ACHN (cell line): Measurements from ENCODE around the gene SLC4A11.

Experiments used
- DNase-seq: peaks from one replicate; pipeline ENCODE4 v3.0.0-alpha.2; 2015
- in situ Hi-C: cut with HindIII; loops from 2 replicates; pipeline ENCODE4 v1.10.0; 2017; ENCODE audit warnings: low sequenced_read_pairs, low pct_ligation_motif_present, low pct_unique_long_range_greater_than_20kb

SLC4A11 gene

DNA sequence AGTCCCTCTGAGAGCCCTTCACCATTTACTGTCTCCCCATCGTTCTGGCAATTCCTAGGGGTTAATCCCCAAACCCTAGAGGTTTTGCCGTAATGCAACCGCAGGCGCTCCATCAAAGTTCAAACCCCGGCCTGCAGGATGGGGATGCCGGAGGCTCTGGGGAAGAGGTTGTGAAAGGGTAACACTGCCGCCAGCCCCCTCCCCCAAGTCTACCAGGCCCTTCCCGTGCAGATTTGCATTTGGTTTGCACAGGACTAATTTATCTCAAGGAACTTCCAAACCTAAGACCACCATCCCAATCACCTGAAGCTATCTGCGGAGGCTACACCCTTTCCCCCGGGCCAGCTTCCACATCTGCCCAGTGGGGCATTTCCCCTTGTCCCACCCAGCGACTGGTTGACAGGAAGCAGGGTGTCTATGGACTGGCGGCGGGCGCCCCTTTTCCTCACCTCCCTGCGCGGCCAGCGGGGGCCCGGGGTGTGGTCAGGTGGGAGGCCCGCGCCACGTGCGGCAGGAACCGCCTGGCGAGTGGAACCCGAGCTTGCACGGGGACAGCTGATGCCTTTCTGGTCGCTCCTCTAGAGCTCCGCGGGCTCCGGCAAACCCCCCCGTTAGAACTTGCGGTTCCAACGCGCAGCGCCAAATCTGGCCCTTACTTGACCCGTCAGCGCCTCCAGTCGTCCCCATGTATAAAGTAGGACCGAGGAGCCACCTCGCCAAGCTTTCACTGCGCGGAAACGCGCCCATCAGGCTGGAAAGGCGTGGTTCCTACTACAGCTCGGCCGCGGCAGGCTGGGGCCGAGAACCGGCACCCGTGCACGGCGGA lies 9.4 kb upstream of the SLC4A11 start:
- in situ Hi-C loops = no loop called here
- DNase-seq = peak; percentile 35

DNA sequence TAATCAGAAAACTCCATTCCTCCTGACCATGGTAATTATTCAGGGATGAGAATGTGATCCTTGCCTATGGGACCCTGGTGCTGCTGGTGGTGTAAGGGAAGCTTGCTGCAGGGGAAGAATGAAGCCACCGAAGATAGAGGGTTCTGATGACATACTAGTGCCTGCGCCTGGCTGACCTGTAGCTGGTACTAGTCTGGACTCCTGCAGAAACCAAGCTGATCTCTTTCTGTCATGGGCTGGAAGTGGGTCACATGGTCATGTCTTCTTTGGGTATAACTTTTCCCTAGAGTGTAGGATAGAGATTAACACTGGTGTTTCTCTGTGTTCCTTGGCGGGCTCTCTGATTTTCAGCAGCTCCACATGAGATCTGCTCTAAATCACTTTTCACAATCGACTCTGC lies 8.6 kb upstream of the SLC4A11 start:
- DNase-seq = no peak
- in situ Hi-C loops = no loop called here

DNA sequence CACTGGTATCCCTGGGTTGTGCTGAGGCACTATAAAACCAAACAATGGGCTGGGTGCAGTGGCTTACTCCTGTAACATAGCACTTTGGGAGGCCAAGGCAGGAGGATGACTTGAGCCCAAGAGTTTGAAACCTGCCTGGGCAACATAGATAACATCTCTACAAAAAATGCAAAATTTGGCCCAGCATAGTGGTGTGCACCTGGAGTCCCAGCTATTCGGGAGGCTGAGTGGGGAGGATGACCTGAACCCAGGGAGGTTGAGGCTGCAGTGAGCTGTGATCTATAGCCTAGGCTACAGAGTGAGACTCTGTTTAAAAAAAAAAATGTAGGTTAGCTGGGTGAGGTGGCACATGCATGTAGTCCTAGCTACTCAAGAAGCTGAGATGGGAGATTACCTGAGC lies 7.7 kb upstream of the SLC4A11 start:
- DNase-seq = no peak
- in situ Hi-C loops = no loop called here

GRCh38 chr20:3245711-3246110 lies 6.7 kb upstream of the SLC4A11 start:
- in situ Hi-C loops = no loop called here
- DNase-seq = no peak

DNA sequence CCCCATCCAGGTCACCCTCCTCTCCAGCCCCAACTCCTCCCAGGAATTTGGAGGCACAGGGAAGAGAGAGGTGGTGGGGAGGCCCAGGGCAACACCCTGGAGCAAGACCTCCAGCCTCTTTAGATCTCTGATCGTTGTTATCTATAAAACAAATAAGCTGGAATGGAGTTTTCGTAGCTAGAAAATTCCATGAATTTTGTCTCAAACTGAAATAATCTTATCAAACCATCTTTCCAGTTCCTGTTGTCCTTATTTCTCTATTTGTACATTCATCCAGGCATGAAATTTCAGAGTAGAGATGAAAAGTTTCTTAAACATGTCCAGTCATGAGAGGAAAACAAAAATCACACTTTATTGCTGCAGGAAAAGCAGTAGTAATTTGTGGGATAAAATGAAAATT lies 6.2 kb upstream of the SLC4A11 start:
- in situ Hi-C loops = no loop called here

DNA sequence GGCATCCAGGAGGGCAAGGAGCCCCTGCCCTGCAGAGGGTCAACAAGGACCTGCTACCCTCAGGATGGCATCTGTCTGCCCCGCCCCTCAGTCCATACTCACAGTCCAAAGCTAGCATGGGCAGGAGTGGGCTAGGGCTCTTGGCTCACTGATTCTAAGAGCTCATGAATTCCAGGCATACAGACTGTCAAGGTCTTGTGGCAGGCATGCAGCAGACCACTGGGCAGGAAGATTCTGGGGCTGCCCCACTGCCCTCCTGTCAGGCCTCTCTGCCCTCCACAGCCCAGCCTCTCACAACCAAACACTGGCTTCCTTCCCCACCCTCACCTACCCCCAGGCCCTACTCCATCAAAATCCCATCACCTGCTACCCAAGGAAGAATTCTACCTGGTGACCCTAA lies 5.6 kb upstream of the SLC4A11 start:
- DNase-seq = no peak
- in situ Hi-C loops = no loop called here

More for the DNA sequence above, 6.2 kb upstream of the SLC4A11 start:
- DNase-seq = no peak

DNA sequence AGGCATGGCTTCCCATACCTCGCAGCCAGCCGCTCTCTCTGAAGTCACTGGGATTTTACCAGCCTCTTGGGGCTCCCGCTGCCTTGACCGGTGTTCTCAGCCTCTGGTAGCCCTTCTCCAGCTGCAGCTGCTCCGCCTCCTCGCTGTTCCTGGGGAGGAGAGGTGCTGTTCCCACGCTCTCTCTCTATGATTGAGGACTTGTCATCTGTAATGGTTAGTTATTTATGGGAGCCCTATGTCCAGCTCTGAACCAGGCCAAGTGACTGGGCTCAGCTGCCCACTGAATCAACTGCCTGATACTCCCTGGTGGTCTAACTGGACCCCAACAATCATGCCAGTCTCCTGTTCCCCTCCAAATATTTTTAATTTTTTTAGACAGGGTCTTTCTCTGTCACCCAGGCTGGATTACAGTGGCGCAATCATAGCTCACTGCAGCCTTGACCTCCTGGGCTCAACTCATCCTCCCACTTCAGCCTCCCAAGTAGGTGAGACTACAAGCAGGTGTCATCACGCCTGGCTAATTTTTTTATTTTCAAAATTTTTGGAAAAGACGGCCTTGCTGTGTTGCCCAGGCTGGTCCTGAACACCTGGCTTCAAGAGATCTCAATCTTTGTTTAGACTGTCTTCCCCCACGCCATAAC lies 4.8 kb upstream of the SLC4A11 start:
- in situ Hi-C loops = no loop called here
- DNase-seq = no peak

GRCh38 chr20:3242172-3242692 lies 3.2 kb upstream of the SLC4A11 start:
- DNase-seq = no peak
- in situ Hi-C loops = no loop called here

- in situ Hi-C loops = no loop called here
- no peak for DNase-seq
Measured at GRCh38 chr20:3240776-3241363, 1.9 kb upstream of the SLC4A11 start.

- in situ Hi-C loops = no loop called here
- DNase-seq = no peak
Measured at GRCh38 chr20:3239867-3240775, 1.1 kb upstream of the SLC4A11 start.

DNA sequence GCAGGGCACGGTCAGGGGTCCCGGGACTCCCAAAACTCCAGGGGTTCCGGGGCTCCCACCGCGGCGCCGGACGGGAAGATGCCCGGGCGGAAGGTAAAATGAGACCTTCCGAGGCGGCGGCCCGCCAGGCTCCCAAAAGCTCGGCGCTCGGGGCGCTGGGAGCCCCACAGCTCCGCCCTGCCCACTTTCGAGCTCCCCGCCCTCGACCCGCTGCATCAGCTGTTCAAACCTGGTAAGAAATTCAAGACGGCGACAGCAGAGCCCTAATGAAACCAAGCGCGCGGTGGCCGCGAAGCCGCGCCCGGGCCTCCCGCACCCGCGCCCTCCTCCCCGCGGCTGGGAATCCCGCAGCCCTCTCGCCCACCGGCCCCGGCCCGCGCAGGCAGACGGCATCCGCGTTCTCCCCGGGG lies 369 bp downstream of the SLC4A11 start:
- DNase-seq = peak; percentile 59
- in situ Hi-C loops = no loop called here

GRCh38 chr20:3237958-3238615 lies 903 bp downstream of the SLC4A11 start:
- no peak for DNase-seq
- in situ Hi-C loops = no loop called here

GRCh38 chr20:3237011-3237957 lies 1.7 kb downstream of the SLC4A11 start:
- in situ Hi-C loops = no loop called here
- DNase-seq = no peak

DNA sequence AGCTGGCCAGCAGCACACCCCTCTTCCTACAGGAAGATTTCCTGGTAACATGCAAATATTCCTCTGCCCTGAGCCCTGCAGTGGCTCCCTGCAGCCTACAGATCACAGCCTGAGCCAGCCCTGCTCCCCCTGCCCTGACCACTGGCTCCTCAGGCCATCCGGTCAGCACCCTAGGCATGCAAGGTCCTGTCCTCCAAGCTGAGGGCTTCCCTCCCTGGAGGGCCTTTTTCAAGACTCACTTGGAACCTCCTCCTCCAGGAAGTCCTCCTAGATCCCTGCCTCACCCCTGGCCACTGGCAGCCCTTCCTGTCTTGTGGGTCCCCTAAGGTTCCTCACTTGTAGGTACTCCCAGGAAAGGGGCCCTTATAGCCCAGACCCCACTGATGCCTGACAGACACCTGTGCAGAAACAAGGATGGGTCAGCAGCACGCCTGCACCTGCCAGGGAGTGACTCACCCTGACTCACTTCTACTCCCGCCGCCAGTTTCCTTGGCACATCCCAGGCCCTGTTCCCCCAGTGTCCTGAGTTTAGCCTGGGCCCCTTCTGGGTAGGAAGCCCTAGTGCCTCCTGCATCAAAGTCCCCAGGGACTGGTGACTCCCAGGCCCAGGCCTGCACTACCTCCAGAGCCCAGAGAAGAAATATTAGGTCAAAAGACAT lies 3.2 kb downstream of the SLC4A11 start:
- DNase-seq = peak; percentile 57
- in situ Hi-C loops = no loop called here

- DNase-seq = no peak
- in situ Hi-C loops = no loop called here
Measured at GRCh38 chr20:3233991-3234498, 4.9 kb downstream of the SLC4A11 start.

GRCh38 chr20:3233131-3233990 lies 5.6 kb downstream of the SLC4A11 start:
- in situ Hi-C loops = no loop called here
- DNase-seq = no peak
